ENCODE data around the gene KRT25. TPM values are rescaled to one million over a fixed set of nuclear protein-coding genes. Genes with fewer than 3 reads are reported as not detected.
"Not testable (repeated sequence)": the region's sequence is repeated elsewhere in the genome, so short reads cannot be mapped to it uniquely, and the experiment has no call there.

Gene KRT25
- total and polyA plus RNA-seq, 4 donors: 0.15 to 0.40 TPM; not detected in 2

DNA sequence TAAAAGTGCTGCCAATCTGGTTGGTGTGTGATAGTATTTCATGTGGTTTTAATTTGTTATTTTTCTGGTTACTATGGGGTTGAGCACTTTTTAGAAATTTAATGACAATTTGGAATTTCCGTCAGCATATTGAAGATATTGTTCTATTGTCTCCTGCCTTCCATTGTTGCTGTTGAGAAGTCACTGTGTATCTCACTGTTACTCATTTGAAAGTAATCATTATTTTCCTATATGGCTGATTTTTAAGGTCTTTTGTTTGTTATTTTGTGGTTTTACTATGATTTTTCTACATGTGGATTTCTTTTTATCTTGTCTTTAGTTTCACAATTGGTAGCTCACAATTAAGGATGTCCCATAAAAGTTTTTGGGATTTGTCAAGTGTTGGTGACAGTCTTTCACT is 8.6 kb upstream of the KRT25 start:
- Histone ChIP-seq H3K27me3 (ENCODE audit: control insufficient read depth, insufficient read depth, low read length) (no peaks in the 10 kb centered on the region), H3K4me1 (ENCODE audit: control insufficient read depth, insufficient read depth, low read length) (no peaks in the 10 kb centered on the region), H3K36me3 (ENCODE audit: control insufficient read depth, insufficient read depth, low read length) (no peaks in the 10 kb centered on the region), H3K27ac (ENCODE audit: low read depth, low read length) (no peak overlapping the region), H3K9me3 (ENCODE audit: control insufficient read depth, insufficient read depth, low read length) (peaks cover 9% of the 10 kb centered on the region), H3K4me3 (ENCODE audit: low read depth, low read length) (no peak overlapping the region)
- no peak for DNase-seq (ENCODE audit: low read depth in 4 of 6, low spot score in 6 of 6)
- no CpG with 5 or more reads among the region's 1 CpG for WGBS (ENCODE audit: insufficient coverage)

DNA sequence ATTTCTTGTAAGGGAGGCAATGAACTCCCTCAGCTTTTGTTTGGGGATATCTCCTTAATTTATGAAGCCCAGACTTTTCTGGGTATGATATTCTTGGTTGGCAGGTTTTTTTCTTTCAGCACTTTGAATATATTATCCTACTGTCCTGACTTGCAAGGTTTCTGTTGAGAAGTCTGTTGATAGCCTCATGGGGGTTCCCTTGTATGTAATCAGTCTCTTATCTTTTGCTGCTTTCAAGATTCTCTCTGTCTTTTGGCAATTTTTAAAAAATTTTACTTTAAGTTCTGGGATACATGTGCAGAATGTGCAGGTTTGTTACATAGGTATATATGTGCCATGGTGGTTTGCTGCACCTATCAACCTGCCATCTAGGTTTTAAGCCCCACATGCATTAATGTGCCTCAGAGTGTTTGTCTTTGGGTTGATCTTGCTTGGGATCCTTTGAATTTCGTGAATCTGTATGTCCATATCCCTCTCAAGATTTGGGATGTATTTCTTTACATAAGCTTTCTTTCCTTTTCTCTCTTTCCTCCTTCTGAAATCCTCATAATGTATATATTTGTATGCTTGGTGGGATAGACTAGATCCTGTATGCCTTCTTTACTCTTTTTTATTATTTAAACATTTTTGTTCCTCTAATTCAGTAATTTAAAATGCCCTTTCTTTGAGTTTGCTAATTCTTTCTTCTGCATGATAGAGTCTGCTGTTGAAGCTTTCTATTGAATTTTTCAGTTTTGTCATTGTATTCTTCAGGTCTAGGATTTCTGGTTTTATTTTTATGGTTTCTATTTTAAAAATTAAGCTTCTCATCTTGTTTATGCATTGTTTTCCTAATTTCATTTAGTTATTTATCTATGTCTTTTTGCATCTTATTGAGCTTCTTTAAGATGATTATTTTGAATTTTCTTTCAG is 5.2 kb upstream of the KRT25 start:
- Histone ChIP-seq H3K4me1 (ENCODE audit: control insufficient read depth, insufficient read depth, low read length) (no peaks in the 10 kb centered on the region), H3K27me3 (ENCODE audit: control insufficient read depth, insufficient read depth, low read length) (no peaks in the 10 kb centered on the region), H3K27ac (ENCODE audit: low read depth, low read length) (no peak overlapping the region), H3K4me3 (ENCODE audit: low read depth, low read length) (no peak overlapping the region), H3K36me3 (ENCODE audit: control insufficient read depth, insufficient read depth, low read length) (no peaks in the 10 kb centered on the region), H3K9me3 (ENCODE audit: control insufficient read depth, insufficient read depth, low read length) (peaks cover 9% of the 10 kb centered on the region)
- DNase-seq (ENCODE audit: low read depth in 4 of 6, low spot score in 6 of 6): no peak
- WGBS (ENCODE audit: insufficient coverage): no CpG with 5 or more reads among the region's 1 CpG

DNA sequence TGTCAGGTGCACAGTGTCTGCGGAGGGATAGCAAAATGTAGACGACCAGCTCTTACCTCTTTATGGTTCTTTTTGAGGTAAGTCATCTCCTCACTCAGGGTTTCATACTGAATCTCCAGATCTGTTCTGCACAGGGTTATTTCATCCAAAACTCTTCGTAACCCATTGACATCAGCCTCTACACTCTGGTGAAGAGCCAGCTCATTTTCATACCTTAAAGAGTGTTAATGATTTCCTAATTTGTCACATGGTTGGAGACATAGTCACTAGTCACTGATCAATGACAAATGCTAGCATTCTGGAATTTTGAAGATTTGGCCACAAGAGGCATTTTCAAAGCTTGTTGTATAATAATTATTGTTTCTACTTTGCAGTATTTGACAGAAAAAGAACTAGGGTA is 1.3 kb downstream of the KRT25 start:
- no peak for DNase-seq (ENCODE audit: low read depth in 4 of 6, low spot score in 6 of 6)
- Histone ChIP-seq H3K4me1 (ENCODE audit: control insufficient read depth, insufficient read depth, low read length) (no peaks in the 10 kb centered on the region), H3K4me3 (ENCODE audit: low read depth, low read length) (no peak overlapping the region), H3K9me3 (ENCODE audit: control insufficient read depth, insufficient read depth, low read length) (no peaks in the 10 kb centered on the region), H3K27ac (ENCODE audit: low read depth, low read length) (no peak overlapping the region), H3K36me3 (ENCODE audit: control insufficient read depth, insufficient read depth, low read length) (no peaks in the 10 kb centered on the region), H3K27me3 (ENCODE audit: control insufficient read depth, insufficient read depth, low read length) (no peaks in the 10 kb centered on the region)
- no CpG with 5 or more reads among the region's 3 CpGs for WGBS (ENCODE audit: insufficient coverage)

DNA sequence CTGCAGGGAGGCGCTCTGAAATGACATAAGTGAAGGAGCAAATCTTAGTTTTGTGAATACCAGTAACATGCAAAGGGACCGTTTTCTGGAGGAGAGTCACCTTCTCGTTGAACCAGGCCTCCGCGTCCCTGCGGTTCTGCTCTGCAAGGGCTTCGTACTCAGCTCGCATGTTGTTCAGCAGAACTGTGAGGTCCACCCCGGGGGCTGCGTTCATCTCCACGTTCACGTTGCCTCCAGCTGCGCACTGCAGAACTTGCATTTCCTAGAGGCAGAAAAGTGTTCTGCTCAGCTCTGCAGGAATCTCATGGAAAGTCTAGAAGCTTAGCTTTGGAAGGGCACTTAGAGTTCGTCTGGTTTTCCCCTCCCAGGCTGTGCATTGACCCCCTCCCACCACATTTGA is 4.1 kb downstream of the KRT25 start:
- WGBS (ENCODE audit: insufficient coverage): 80% methylated on average over 13 of the region's 14 CpGs
- Histone ChIP-seq H3K4me1 (ENCODE audit: control insufficient read depth, insufficient read depth, low read length) (no peaks in the 10 kb centered on the region), H3K9me3 (ENCODE audit: control insufficient read depth, insufficient read depth, low read length) (no peaks in the 10 kb centered on the region), H3K36me3 (ENCODE audit: control insufficient read depth, insufficient read depth, low read length) (no peaks in the 10 kb centered on the region), H3K27ac (ENCODE audit: low read depth, low read length) (no peak overlapping the region), H3K4me3 (ENCODE audit: low read depth, low read length) (no peak overlapping the region), H3K27me3 (ENCODE audit: control insufficient read depth, insufficient read depth, low read length) (no peaks in the 10 kb centered on the region)
- no peak for DNase-seq (ENCODE audit: low read depth in 4 of 6, low spot score in 6 of 6)

DNA sequence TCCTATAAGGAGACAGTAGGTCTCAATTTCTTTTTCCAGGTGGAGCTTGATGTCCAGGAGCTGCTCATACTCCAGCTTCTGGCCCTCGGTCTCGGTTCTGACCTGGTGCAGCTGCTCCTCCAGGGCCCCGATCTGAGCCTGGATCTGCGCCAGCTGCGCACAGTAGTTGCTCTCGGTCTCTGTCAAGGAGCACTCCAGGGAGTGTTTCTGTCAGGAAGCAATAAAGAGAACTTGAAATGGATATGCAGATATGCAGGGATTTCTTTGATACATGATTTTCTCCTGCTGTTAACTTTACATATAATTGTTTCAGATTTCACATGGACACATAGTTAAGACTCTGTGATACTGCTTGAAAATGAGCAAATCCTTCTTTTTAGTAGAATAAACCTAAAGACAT is 4.7 kb downstream of the KRT25 start:
- no peaks in the 10 kb centered on the region for H3K27me3 ChIP-seq (ENCODE audit: control insufficient read depth, insufficient read depth, low read length)
- no peak overlapping the region for H3K4me3 ChIP-seq (ENCODE audit: low read depth, low read length)
- WGBS (ENCODE audit: insufficient coverage): no CpG with 5 or more reads among the region's 6 CpGs
- DNase-seq (ENCODE audit: low read depth in 4 of 6, low spot score in 6 of 6): no peak
- no peaks in the 10 kb centered on the region for H3K36me3 ChIP-seq (ENCODE audit: control insufficient read depth, insufficient read depth, low read length)
- no peak overlapping the region for H3K27ac ChIP-seq (ENCODE audit: low read depth, low read length)
- no peaks in the 10 kb centered on the region for H3K4me1 ChIP-seq (ENCODE audit: control insufficient read depth, insufficient read depth, low read length)
- no peaks in the 10 kb centered on the region for H3K9me3 ChIP-seq (ENCODE audit: control insufficient read depth, insufficient read depth, low read length)

DNA sequence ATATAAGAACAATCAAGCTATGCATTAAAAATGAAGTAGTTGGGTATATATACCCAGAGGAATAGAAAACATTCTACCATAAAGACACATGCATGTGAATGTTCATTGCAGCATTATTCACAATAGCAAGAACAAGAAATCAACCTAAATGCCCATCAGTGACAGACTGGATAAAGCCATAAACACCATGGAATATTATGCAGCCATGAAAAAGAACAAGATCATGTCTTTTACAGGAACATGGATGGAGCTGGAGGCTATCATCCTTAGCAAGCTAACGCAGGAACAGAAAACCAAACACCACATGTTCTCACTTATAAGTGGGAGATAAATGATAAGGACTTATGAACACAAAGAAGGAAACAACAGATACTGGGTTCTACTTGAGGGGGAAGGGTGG is 6.5 kb downstream of the KRT25 start:
- H3K4me3 ChIP-seq (ENCODE audit: low read depth, low read length); H3K27ac ChIP-seq (ENCODE audit: low read depth, low read length); H3K36me3 ChIP-seq (ENCODE audit: control insufficient read depth, insufficient read depth, low read length); H3K27me3 ChIP-seq (ENCODE audit: control insufficient read depth, insufficient read depth, low read length); H3K4me1 ChIP-seq (ENCODE audit: control insufficient read depth, insufficient read depth, low read length); DNase-seq (ENCODE audit: low read depth in 4 of 6, low spot score in 6 of 6); H3K9me3 ChIP-seq (ENCODE audit: control insufficient read depth, insufficient read depth, low read length): not testable (repeated sequence)
- no CpG with 5 or more reads among the region's 1 CpG for whole genome bisulfite sequencing (ENCODE audit: insufficient coverage)

DNA sequence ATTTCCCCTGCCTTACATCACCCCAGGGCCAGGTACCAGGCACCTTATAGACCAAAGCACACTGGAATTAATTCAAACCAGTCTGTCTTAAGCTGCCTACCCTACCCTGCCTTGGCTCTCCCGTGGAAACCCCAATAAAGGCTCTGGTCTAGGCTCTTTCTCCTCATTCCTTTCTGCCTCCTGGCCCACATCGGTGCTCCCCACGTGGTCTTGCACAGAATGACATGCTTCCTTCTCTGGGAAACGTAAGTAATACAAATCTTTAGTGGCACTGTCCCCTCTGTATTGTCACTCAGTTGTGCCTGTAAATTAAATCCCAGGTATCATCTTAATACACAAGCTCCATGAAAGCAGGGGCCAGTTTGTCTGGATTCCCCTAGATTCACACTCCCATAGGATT is 16.6 kb downstream of the KRT25 start:
- Histone ChIP-seq H3K4me3 (ENCODE audit: low read depth, low read length) (no peak overlapping the region), H3K27ac (ENCODE audit: low read depth, low read length) (no peak overlapping the region), H3K4me1 (ENCODE audit: control insufficient read depth, insufficient read depth, low read length) (no peaks in the 10 kb centered on the region), H3K27me3 (ENCODE audit: control insufficient read depth, insufficient read depth, low read length) (peaks cover 2% of the 10 kb centered on the region), H3K36me3 (ENCODE audit: control insufficient read depth, insufficient read depth, low read length) (no peaks in the 10 kb centered on the region), H3K9me3 (ENCODE audit: control insufficient read depth, insufficient read depth, low read length) (no peaks in the 10 kb centered on the region)
- WGBS (ENCODE audit: insufficient coverage): 41% methylated on average over 4 of the region's 4 CpGs
- no peak for DNase-seq (ENCODE audit: low read depth in 4 of 6, low spot score in 6 of 6)

DNA sequence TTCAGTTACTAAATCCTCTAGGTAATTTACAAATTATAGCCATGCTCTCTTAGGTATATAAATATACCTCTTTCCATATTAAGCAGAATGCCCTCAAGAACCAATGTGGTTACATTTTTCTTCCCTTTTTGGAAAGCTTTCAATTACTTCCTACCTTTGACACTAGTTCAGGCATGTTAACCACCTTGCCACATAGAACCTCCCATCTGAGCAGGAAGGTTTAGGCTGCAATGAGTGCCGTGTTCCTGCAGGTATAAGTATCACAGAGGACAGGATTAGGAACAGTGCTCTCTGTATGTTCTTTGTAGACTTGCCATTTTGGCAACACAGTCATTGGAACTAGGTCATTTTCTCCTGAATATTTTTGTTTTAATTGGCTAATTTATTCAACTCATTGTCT is 20.1 kb downstream of the KRT25 start:
- Histone ChIP-seq H3K27me3 (ENCODE audit: control insufficient read depth, insufficient read depth, low read length) (no peaks in the 10 kb centered on the region), H3K36me3 (ENCODE audit: control insufficient read depth, insufficient read depth, low read length) (no peaks in the 10 kb centered on the region), H3K4me1 (ENCODE audit: control insufficient read depth, insufficient read depth, low read length) (no peaks in the 10 kb centered on the region), H3K9me3 (ENCODE audit: control insufficient read depth, insufficient read depth, low read length) (no peaks in the 10 kb centered on the region), H3K27ac (ENCODE audit: low read depth, low read length) (no peak overlapping the region), H3K4me3 (ENCODE audit: low read depth, low read length) (no peak overlapping the region)
- DNase-seq (ENCODE audit: low read depth in 4 of 6, low spot score in 6 of 6): no peak
- WGBS (ENCODE audit: insufficient coverage): no CpG with 5 or more reads among the region's 1 CpG

DNA sequence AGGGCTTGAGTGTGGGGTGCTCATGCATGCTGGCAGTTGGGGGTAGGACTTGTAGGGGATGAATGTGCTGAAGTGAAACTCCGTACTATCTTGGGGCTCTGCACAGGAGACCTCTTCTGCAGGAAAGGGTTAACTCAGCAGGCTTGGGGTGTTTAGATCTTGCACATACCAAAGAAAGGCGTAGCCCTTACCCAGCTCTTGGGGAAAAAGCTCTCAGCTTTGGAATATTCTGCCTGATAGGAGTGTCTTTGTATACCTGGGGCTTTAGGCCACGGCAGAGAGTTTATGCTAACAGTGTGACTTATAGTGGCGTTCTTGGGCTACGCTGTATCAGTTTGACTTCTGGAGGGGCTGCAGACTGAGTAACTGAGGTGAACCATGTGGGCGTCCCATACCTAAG is 21.1 kb downstream of the KRT25 start:
- Histone ChIP-seq H3K36me3 (ENCODE audit: control insufficient read depth, insufficient read depth, low read length) (no peaks in the 10 kb centered on the region), H3K9me3 (ENCODE audit: control insufficient read depth, insufficient read depth, low read length) (no peaks in the 10 kb centered on the region), H3K4me1 (ENCODE audit: control insufficient read depth, insufficient read depth, low read length) (no peaks in the 10 kb centered on the region), H3K27ac (ENCODE audit: low read depth, low read length) (no peak overlapping the region), H3K27me3 (ENCODE audit: control insufficient read depth, insufficient read depth, low read length) (no peaks in the 10 kb centered on the region), H3K4me3 (ENCODE audit: low read depth, low read length) (no peak overlapping the region)
- DNase-seq (ENCODE audit: low read depth in 4 of 6, low spot score in 6 of 6): no peak
- WGBS (ENCODE audit: insufficient coverage): 88% methylated on average over 1 of the region's 6 CpGs

DNA sequence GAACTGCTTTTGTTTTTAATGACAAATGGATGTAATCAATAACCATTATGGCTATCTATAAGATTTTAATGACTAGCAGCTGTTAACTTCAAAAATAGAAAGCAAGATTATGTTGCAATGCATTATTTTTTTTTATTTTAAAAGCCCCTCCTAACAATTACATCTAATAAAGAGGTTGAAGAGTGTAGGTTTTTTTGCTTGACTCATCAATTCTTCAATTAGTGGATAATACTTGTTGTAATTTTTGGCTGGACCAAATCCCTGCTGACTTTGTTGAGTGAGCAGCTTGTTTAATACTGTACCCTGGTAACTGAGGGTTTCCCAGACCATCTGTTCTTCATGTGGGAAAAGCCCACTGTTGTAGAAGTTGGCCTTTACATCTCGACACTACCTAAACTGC is 24.2 kb downstream of the KRT25 start:
- H3K4me1 ChIP-seq (ENCODE audit: control insufficient read depth, insufficient read depth, low read length): no peaks in the 10 kb centered on the region
- no peak overlapping the region for H3K27ac ChIP-seq (ENCODE audit: low read depth, low read length)
- no peaks in the 10 kb centered on the region for H3K27me3 ChIP-seq (ENCODE audit: control insufficient read depth, insufficient read depth, low read length)
- no peak overlapping the region for H3K4me3 ChIP-seq (ENCODE audit: low read depth, low read length)
- no peaks in the 10 kb centered on the region for H3K9me3 ChIP-seq (ENCODE audit: control insufficient read depth, insufficient read depth, low read length)
- no peaks in the 10 kb centered on the region for H3K36me3 ChIP-seq (ENCODE audit: control insufficient read depth, insufficient read depth, low read length)
- 70% methylated on average over 1 of the region's 1 CpG for WGBS (ENCODE audit: insufficient coverage)
- DNase-seq (ENCODE audit: low read depth in 4 of 6, low spot score in 6 of 6): no peak

All from spinal cord (tissue), 10 donors.